SK-N-DZ (cell line): ENCODE results near the gene CLMN.
"Not testable (repeated sequence)": the region's sequence is repeated elsewhere in the genome, so short reads cannot be mapped to it uniquely, and the experiment has no call there.

Experiments used
- DNase-seq: peaks from one replicate; pipeline ENCODE4 v3.0.0-alpha.2; 2015; ENCODE audit warnings: low spot score
- small RNA-seq, 2 experiments: library from RNA; depleted of rRNA; stranded (forward); fragments of <200 nt; gene quantifications; one replicate each; pipeline ENCODE3, GENCODE V24; 2014

The CLMN gene

DNA sequence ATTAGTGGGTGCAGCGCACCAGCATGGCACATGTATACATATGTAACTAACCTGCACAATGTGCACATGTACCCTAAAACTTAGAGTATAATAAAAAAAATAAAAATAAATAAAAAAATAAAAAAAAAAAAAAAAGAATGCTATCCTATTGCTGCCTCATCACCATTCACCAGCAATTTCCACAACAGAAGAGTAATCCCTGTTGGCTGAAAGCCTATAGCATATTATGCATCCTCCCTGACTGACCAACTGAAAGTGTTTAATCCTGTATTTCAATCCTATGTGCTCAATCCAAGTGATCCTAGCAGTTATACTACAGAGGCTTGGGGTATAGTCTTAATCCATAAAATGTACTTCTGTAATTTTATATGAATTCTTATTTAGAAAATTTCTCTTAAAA, 180.8 kb downstream of the CLMN start:
- DNase-seq, result no peak

DNA sequence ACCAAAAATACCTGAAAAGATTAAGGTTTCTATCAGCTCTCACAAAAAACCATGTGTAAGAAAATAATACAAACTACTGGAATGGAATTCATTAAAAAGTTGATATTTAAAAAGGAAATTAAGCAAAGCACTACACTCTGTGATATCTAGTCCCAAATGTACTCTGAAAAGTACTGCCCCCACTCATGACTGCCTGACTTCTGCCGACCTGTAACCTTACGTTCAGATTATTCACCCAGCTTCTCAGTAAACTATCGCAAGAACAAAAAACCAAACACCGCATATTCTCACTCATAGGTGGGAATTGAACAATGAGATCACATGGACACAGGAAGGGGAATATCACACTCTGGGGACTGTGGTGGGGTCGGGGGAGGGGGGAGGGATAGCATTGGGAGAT, 181.3 kb downstream of the CLMN start:
- DNase-seq, result not testable (repeated sequence)

DNA sequence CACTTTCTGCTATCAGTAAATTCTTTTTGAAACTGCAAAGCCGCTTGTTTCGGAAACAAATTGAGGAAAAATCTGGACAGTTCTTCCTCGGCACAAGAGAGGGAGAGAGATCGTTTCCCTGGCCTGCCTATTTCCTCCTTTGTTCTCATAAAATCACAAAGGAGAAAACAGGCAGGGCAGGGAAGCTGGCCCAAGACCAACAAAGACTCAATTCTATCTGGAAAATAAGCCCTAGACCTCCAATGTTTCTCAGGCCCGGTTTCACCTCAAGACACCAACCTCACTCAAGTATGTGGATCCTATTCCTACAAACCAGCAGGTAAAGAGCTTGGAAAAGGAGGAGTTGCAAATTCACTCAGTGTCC, 181.9 kb downstream of the CLMN start:
- no peak for DNase-seq

DNA sequence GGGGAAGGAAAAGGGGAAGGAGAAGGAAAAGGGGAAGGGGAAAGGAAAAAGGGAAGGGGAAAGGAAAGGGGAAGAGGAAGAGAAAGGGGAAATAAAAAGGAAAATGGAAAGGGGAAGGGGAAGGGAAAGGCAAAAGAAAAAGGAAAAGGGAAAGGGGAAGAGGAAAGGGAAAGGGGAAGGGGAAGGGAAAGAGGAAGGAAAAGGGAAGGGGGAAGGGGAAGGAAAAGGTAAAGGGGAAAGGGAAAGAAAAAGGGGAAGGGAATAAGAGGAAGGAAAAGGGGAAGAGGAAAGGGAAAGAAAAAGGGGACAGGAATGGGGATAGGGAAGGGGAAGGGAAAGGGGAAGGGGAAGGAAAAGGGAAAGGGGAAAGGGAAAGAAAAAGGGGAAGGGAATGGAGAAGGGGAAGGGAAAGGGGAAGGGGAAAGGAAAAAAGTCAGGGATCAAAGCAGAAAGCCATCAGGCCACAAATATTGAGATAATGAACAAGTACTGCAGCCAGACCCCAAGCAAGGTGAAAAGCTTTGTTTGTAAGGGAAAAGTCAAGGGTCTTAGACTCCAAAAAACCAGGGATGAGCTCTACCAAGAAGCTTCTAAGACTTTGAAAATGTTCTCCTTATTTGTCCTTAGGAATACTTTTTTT, 182.4 kb downstream of the CLMN start:
- DNase-seq, result no peak

DNA sequence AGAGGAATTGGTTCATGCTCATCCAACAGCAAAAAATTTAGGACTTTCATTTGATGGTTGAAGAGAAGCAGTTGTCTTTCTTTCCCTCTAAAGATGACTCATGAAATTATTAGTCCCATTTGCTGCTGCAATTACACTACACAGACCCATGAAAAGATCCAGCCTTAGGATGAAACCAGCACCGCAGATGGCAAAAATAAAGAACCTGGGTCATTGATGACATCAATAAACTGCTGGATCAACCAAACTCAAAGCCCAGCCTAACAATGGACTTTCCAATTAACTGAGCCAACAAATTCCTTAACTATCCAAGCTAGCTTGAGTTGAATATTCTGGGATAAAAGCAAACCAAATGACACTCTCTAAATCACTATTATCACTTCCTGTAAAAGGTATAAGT, 183.1 kb downstream of the CLMN start:
- no peak for DNase-seq

DNA sequence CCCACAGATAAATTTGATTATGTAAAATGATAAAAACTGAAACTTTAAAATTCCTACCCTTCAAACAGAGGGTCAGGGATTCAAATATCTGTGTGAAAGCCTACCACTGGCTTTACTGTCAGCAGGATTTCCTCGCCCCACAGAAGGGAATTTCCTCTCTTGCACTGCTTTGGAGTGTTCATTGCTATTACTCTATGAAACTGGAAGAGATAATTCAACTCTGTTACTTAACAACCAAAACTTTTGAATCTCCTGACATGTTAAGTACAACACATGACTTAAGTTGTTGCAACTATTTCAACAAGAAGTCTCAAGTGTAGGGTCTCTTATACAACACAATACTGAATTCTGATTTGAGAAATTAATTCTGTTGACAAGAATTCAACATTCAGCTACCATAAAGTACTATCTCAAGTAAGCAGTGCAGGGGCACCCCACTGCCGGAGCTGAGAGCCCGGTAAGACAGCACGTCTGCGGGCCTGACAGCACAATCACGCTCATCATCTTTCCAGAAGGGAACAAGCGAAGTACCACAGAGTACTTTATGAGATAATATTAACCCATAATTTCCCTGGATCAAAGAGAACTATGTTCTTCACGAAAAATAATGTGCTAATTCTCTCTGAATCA, 185.3 kb downstream of the CLMN start:
- DNase-seq, result no peak

DNA sequence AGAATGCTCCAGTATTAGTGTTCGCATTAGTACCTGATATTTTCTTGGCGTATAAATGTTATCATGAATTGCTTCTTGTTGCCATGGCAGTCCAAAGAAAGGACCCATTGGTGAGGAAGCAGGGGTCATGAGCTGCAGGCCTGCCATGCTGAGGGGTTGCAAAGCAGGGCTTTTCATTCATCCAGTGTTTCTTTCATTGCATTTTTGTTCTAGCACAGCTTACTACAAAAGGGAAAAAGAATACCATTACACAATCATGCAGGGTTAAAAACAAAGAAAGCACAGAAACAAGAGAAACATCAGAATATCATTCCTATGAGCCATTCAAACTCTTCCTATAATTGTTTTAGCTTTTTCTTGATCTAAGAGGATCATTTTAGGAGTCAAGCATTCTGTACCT, 186.4 kb downstream of the CLMN start:
- DNase-seq, result no peak

DNA sequence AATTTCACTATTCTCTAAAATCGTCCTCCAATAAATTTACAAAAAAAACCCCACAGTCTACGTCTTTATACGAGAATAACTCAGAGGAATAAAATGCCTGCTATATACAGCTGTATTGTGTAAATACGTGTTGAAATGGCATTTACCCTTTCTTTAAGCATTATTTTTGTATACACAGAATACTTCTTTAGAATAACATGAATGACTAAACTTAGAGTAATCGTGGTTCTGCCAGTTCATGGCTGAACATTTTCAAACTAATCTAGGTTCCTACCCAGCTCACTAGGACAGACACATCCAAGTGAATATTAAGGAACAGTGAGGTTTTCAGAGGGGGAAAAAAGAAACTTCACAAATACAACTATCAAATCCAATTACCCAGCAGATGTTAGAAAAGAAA, 186.9 kb downstream of the CLMN start:
- no peak for DNase-seq

Small RNAs within 50 kb of the gene (small RNA-seq; reads per million reads assigned to genes)
- 0 to 0.04 reads per million in 2 experiments for gene MIR3173
